K562 (cell line): ENCODE data around the gene OSCP1. TPM values are rescaled to one million over a fixed set of nuclear protein-coding genes. Genes with fewer than 3 reads are reported as not detected.

ENCODE experiments used
- ATF2 ChIP-seq: sonication (generic); formaldehyde crosslinking; IDR thresholded peaks from 2 replicates; pipeline ENCODE4 v1.8.1; 2022; ENCODE audit warnings: missing genetic modification reagents
- BRD9 ChIP-seq: fragments of 450-650 bp; IDR thresholded peaks from 2 replicates; pipeline ENCODE4 v1.6.1; 2018; ENCODE audit warnings: low read depth; ENCODE audit not compliant: partially characterized antibody
- CHD2 ChIP-seq: IDR thresholded peaks from 2 replicates; pipeline ENCODE4 v1.6.1; 2011; ENCODE audit warnings: low read depth, low read length
- CSDE1 ChIP-seq, 2 experiments: fragments of 450-650 bp; IDR thresholded peaks; 2 replicates each; pipeline ENCODE4 v1.6.1; 2016; ENCODE audit warnings: mild to moderate bottlenecking in 1 of 2
- CTCF ChIP-seq, 3 experiments: IDR thresholded peaks in 2 of 3; conservative IDR thresholded peaks in 1 of 3; 2 replicates each; pipeline ENCODE4 v1.5.1; 2011 to 2012; ENCODE audit warnings: low read length in 3 of 3, mild to moderate bottlenecking in 3 of 3, control low read depth in 2 of 3, improper control_type of control experiment in 1 of 3, inconsistent platforms in 1 of 3, low read depth in 1 of 3, mixed read lengths in 1 of 3, moderate library complexity in 1 of 3; ENCODE audit not compliant: insufficient read depth in 2 of 3
- ETV5 ChIP-seq: sonication (generic); formaldehyde crosslinking; IDR thresholded peaks from 2 replicates; pipeline ENCODE4 v1.4.0; 2020; ENCODE audit warnings: low read depth, mild to moderate bottlenecking, missing genetic modification reagents
- HDAC6 ChIP-seq: IDR thresholded peaks from 2 replicates; pipeline ENCODE4 v1.6.1; 2012; ENCODE audit warnings: low read depth, mild to moderate bottlenecking, control low read depth, inconsistent platforms, low read length, moderate library complexity
- KDM5B ChIP-seq: fragments of 200-600 bp; sonication (generic); IDR thresholded peaks from 2 replicates; pipeline ENCODE4 v1.6.1; 2012; ENCODE audit warnings: low read depth, mild to moderate bottlenecking, moderate library complexity, low read length, control low read depth, inconsistent platforms; ENCODE audit not compliant: insufficient replicate concordance
- NCOR1 ChIP-seq: fragments of 450-650 bp; IDR thresholded peaks from 2 replicates; pipeline ENCODE4 v1.6.1; 2016; ENCODE audit warnings: mild to moderate bottlenecking, moderate library complexity
- RBM15 ChIP-seq: fragments of 200-400 bp; formaldehyde crosslinking; IDR thresholded peaks from 2 replicates; pipeline ENCODE4 v1.6.1; 2018; ENCODE audit warnings: mild to moderate bottlenecking, low read length, moderate library complexity; ENCODE audit not compliant: insufficient read depth
- TEAD4 ChIP-seq, 2 experiments: sonication (generic) in 1 of 2; formaldehyde crosslinking in 1 of 2; IDR thresholded peaks; 2 replicates each; pipeline versions ENCODE4 v1.6.1 to v1.8.0; 2012 to 2022; ENCODE audit warnings: borderline replicate concordance in 1 of 2, inconsistent platforms in 1 of 2, low read length in 1 of 2, mild to moderate bottlenecking in 1 of 2, missing genetic modification reagents in 1 of 2
- ZBTB17 ChIP-seq: fragments of 450-650 bp; formaldehyde crosslinking; IDR thresholded peaks from 2 replicates; pipeline ENCODE4 v1.4.0; 2020; ENCODE audit warnings: mild to moderate bottlenecking
- ZKSCAN3 ChIP-seq: fragments of 250-450 bp; sonication (Bioruptor Pico); IDR thresholded peaks from 2 replicates; pipeline ENCODE4 v1.4.0; 2020
- ZNF12 ChIP-seq: sonication (generic); formaldehyde crosslinking; IDR thresholded peaks from 2 replicates; pipeline ENCODE4 v1.4.0; 2020; ENCODE audit warnings: mild to moderate bottlenecking, missing genetic modification reagents
- ZNF561 ChIP-seq: fragments of 450-650 bp; formaldehyde crosslinking; conservative IDR thresholded peaks from 2 replicates; pipeline ENCODE4 v1.4.0; 2020; ENCODE audit warnings: mild to moderate bottlenecking, moderate library complexity
- ZNF75A ChIP-seq: fragments of 450-650 bp; formaldehyde crosslinking; IDR thresholded peaks from 2 replicates; pipeline ENCODE4 v1.4.0; 2020; ENCODE audit warnings: mild to moderate bottlenecking
- polyA plus RNA-seq, 8 experiments: library from polyadenylated mRNA; depleted of rRNA in 4 of 8; stranded (reverse) in 5 of 8; unstranded in 3 of 8; fragments of >200 nt; fragmentation: Nextera tagmentation in 2 of 8; fragmentation: Illumina TruSeq in 1 of 8; extraction: Ambion mirVana in 2 of 8; extraction: Trizol in 1 of 8; gene quantifications; 2 replicates each; pipeline versions ENCODE4 v1.2.1 to v1.2.3, GENCODE V29; 2011 to 2014; ENCODE audit warnings: inconsistent platforms in 1 of 8, missing spikeins in 1 of 8
- total RNA-seq, 7 experiments: library from RNA; depleted of rRNA in 6 of 7; stranded (reverse); fragments of >200 nt in 6 of 7; fragmentation: Illumina TruSeq in 2 of 7; extraction: Trizol in 2 of 7; gene quantifications; 2 replicates each; pipeline versions ENCODE4 v1.2.1 to v1.2.3, GENCODE V29; 2011 to 2021; ENCODE audit warnings: low replicate concordance in 1 of 7
- TF ChIP-seq, protein P1 (sequence below): fragments of 450-650 bp; IDR thresholded peaks from 2 replicates; pipeline ENCODE4 v1.6.1; 2014; ENCODE audit warnings: low read depth, mild to moderate bottlenecking, moderate library complexity, borderline replicate concordance
- TF ChIP-seq, protein P2 (sequence below): fragments of 450-650 bp; formaldehyde crosslinking; IDR thresholded peaks from 2 replicates; pipeline ENCODE4 v1.4.0; 2020; ENCODE audit warnings: mild to moderate bottlenecking, moderate library complexity

The OSCP1 gene
- total and polyA plus RNA-seq, 9 of the 15 experiments (the other 6 are each of a cell fraction or from before 2014, with no cell fraction given): 0.15 to 0.40 (median 0.33) TPM; not detected in 5

GRCh38 chr1:36386265-36387140 lies 63.7 kb downstream of the OSCP1 start (continued):
- TF ChIP-seq CHD2 (no peak), BRD9 (peak; percentile 97), ZKSCAN3 (no peak), CTCF (IDR thresholded peaks at IDR 0.05 in 2 of 3, conservative IDR thresholded peaks at IDR 0.05 in 1 of 3; ENCODE audit: insufficient read depth in 2 of 3, low read depth in 1 of 3, low read length in 3 of 3) (peak in 2 of 3 experiments; percentile 14 to 16; a peak in 3 of 6 replicates), RBM15 (no peak), NCOR1 (peak; percentile 73), ETV5 (CRISPR knock-in tag) (peak; percentile 73; the same call in 1 of the 2 replicates), ZNF75A (CRISPR knock-in tag) (no peak), ZBTB17 (CRISPR knock-in tag) (peak; percentile 81), ZNF12 (CRISPR knock-in tag) (no peak), ATF2 (CRISPR knock-in tag) (no peak), CSDE1 (IDR thresholded peaks at IDR 0.05) (peak in 1 of 2 experiments; percentile 48; a peak in 2 of 4 replicates), ZNF561 (CRISPR knock-in tag) (peak; percentile 78; the same call in 1 of the 2 replicates), TEAD4 (IDR thresholded peaks at IDR 0.05; ENCODE audit: low read length) (peak; percentile 77), TEAD4 (CRISPR knock-in tag; IDR thresholded peaks at IDR 0.05; ENCODE audit: borderline replicate concordance) (no peak), HDAC6 (no peak), KDM5B (peak; percentile 98)
- TF ChIP-seq, protein P1, sequence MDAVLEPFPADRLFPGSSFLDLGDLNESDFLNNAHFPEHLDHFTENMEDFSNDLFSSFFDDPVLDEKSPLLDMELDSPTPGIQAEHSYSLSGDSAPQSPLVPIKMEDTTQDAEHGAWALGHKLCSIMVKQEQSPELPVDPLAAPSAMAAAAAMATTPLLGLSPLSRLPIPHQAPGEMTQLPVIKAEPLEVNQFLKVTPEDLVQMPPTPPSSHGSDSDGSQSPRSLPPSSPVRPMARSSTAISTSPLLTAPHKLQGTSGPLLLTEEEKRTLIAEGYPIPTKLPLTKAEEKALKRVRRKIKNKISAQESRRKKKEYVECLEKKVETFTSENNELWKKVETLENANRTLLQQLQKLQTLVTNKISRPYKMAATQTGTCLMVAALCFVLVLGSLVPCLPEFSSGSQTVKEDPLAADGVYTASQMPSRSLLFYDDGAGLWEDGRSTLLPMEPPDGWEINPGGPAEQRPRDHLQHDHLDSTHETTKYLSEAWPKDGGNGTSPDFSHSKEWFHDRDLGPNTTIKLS: peak; percentile 19; the same call in 1 of the 2 replicates
- TF ChIP-seq, protein P2, sequence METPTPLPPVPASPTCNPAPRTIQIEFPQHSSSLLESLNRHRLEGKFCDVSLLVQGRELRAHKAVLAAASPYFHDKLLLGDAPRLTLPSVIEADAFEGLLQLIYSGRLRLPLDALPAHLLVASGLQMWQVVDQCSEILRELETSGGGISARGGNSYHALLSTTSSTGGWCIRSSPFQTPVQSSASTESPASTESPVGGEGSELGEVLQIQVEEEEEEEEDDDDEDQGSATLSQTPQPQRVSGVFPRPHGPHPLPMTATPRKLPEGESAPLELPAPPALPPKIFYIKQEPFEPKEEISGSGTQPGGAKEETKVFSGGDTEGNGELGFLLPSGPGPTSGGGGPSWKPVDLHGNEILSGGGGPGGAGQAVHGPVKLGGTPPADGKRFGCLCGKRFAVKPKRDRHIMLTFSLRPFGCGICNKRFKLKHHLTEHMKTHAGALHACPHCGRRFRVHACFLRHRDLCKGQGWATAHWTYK (CRISPR knock-in tag): peak; percentile 93
